ENCODE measurements around the gene TFB1M. TPM values are rescaled to one million over a fixed set of nuclear protein-coding genes. Genes with fewer than 3 reads are reported as not detected.

Gene TFB1M
- 7.8 and 8.1 TPM in 2 replicates for total RNA-seq

DNA sequence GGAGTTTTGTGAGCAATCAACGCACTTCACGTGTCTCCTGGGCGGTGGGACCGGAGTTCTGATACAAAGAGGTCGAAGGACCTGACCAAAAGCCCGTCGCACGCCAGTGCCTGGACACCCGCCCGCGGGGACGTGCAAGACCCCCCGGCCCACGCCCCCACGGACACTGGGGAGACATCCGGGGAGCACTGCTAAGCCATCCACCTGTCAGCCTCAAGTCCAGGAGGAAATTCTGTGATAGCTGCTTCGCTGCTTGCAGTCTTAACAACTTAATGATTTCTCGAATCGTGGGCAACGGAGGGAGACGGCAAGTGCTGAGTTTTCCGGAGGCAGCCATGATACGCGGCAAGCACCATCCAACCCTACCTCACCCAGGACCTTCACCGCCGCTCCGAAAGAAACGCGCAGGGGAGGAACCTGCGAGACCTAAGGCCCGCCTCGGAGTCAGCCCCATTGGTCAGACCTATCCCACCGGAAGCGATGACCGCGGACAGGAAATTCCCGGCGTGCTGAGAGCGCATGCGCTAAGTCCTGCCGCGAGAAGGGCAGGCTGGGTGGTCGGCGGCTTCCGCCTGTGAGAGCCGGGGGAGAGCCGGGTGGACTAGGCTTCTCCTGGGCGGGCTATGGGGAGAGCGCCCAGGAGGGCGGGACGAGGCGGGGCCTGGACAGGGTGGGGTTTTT lies at the start of gene TFB1M:
TFB1M (minus strand) TSS at position 393 of the 681 bp plus-strand sequence; CDS start at position 337, 56 bp downstream.

DNA sequence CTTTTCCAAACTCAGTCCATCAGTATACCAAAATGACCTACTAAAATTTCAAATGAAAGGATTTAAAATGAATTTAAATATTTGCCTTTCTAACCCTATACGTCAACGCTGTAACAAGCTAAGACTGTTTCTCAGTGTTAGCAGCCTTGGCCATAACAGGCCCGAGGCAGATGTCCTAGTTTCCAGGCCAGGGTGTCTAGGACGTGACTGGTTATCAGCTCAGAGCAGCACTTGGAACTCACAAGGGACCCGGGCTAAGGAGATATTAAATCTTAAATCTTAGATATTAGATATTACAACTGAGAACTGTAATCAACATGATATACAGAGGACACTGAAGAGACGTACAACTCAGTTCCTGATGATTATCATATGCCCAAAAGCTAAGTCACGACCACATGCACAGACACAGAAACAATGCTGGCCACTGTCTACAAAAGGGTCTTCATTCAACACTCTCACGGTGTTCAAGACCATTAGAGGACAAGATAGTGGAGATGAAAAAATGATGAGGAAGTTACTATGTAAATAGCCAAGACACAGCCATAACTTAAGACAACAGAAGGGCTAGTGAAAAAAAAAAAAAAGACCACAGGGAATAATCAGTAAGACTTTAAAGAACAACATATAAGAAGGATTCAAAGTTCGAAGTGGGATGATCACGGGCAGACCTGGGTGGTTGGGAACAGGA lies 50.8 kb downstream of the TFB1M start, which contains the start of gene CLDN20:
CLDN20 (plus strand) TSS at position 641 of the 691 bp plus-strand sequence. CDS start 11,707 bp downstream, outside the sequence.

Other genes with a start within 250 kb of the TFB1M start
- gene CLDN20, start 50.5 kb downstream of the TFB1M start, total RNA-seq = not detected in 2 replicates
- not detected in 2 replicates for gene NOX3, start 141.4 kb upstream of the TFB1M start, total RNA-seq

All from hair follicle dermal papilla cell (primary cell).